OCI-LY1 (cell line): Measurements from ENCODE around the gene STMN1.

Source experiments
- EZH2 ChIP-seq: fragments of 200-600 bp; sonication (generic), shearing (Covaris generic); IDR thresholded peaks from 2 replicates; pipeline ENCODE4 v1.8.0; 2017; ENCODE audit warnings: borderline replicate concordance, mixed run types, mild to moderate bottlenecking, antibody characterized with exemption, low read length, moderate library complexity, mixed read lengths
- TF ChIP-seq, protein P1 (sequence below): fragments of 200-600 bp; sonication (generic), shearing (Covaris generic); IDR thresholded peaks from 2 replicates; pipeline ENCODE4 v1.5.1; 2017; ENCODE audit warnings: mild to moderate bottlenecking, antibody characterized with exemption, low read length, moderate library complexity, mixed read lengths

DNA sequence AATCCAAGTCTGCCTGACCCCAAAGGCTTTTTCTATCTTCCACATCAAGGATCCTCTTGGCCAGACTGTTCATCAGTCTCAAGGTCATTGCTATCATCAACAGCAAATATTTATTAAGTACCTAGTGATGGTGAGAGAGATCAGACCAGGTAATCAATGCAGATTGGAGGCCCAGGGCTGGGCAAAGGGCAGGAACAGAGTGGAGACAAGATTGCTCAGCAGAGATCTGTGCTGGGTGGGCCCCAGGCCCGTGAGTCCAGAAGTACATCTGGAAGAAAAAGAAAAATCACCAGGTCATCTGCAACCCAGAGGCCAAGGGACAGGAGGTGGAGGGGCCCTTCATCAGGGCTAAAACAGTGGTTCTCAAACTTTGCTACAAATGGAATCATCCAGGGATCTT, 20.6 kb downstream of the STMN1 start:
- TF ChIP-seq, protein P1, sequence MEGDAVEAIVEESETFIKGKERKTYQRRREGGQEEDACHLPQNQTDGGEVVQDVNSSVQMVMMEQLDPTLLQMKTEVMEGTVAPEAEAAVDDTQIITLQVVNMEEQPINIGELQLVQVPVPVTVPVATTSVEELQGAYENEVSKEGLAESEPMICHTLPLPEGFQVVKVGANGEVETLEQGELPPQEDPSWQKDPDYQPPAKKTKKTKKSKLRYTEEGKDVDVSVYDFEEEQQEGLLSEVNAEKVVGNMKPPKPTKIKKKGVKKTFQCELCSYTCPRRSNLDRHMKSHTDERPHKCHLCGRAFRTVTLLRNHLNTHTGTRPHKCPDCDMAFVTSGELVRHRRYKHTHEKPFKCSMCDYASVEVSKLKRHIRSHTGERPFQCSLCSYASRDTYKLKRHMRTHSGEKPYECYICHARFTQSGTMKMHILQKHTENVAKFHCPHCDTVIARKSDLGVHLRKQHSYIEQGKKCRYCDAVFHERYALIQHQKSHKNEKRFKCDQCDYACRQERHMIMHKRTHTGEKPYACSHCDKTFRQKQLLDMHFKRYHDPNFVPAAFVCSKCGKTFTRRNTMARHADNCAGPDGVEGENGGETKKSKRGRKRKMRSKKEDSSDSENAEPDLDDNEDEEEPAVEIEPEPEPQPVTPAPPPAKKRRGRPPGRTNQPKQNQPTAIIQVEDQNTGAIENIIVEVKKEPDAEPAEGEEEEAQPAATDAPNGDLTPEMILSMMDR: no peak
- no peak for TF ChIP-seq EZH2
